GM21526 (cell line): ENCODE measurements around the gene NR2C2.

Experiments used
- ATAC-seq: cut with Tn5 transposase; IDR thresholded peaks from one replicate; pipeline ENCODE4 v1.9.1; 2021; ENCODE audit warnings: moderate library complexity; ENCODE audit not compliant: unreplicated experiment, low FRiP score

The NR2C2 gene

GRCh38 chr3:14921034-14921616 is 26.3 kb upstream of the NR2C2 start:
- peak; percentile 57 for ATAC-seq

- ATAC-seq: no peak
These were observed 25.3 kb upstream of the NR2C2 start for GRCh38 chr3:14921811-14922705.

DNA sequence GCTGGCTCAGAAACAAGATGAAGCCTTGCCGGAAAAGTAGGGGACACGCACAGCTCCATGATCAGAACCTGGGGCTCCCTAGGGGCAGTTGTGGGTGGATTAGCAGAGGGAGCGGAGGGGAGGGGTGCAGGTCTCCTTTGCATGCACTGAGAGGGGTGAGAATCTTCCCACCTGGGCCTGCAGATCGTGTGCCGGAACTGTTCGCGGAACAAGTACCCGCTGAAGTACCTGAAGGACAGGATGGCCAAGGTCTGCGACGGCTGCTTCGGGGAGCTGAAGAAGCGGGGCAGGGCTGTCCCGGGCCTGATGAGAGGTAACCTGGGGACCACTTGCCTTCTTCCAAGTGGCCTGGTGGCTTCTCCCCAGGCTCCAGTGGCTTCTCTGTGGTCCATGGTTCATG is 24.5 kb upstream of the NR2C2 start:
- no peak for ATAC-seq

DNA sequence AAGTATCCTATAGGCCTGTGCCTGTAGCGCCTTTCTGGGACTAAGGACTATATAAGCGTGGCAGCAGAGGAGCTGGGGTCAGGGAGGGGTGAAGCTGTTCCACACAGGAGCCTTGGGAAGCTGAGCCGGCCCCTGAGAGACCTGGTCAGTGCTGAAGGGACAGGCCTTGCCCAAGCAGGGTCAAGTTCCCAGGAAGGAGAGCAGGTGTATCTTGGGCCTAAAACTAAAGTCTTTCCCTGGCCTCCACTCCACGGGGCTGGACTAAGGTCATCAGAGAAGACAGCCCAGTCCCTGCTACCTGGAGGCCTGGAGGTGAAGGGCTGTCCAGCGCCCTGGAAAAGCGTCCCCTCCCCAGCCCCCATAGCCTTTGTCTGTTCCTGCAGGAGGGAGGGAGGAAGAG is 23.9 kb upstream of the NR2C2 start:
- no peak for ATAC-seq

GRCh38 chr3:14925729-14926591 is 21.4 kb upstream of the NR2C2 start:
- no peak for ATAC-seq

GRCh38 chr3:14926592-14926991 is 20.8 kb upstream of the NR2C2 start:
- no peak for ATAC-seq

GRCh38 chr3:14927308-14927707 is 20.1 kb upstream of the NR2C2 start:
- ATAC-seq: no peak

DNA sequence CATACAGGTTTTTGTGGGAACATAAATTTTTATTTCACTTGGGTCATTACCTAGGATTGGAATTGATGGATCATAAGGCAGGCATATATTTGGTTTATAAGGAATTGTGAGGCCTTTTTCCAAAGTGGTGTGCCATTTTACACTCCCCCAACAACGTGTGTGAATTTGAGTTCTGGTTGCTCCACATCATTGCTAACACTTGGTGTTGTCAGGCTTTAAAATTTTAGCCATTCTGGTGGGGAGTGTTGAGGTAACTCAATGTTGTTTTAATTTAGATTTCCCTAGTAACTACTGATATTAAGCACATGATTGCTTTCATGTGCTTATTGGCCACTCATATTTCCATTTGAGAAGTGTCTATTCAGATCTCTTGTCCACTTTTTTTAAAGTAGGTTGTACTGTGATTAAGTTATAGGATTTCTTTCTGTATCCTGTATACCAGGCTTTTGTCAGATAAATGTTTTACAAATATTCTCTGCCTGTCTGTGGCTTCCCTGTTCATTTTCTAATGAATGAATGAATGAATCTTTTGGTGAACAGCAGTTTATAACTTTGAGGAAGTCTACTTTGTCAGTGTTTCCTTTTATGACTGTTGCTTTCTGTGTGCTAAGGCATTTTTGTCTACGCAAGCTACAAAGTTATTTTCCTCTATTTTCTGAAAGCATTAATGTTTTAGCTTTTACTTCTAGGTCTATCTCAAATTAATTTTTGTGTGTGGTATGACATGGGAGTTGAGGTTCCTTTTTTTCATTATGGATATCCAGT is 17.9 kb upstream of the NR2C2 start:
- ATAC-seq: no peak

GRCh38 chr3:14933820-14934425 is 13.5 kb upstream of the NR2C2 start:
- no peak for ATAC-seq

DNA sequence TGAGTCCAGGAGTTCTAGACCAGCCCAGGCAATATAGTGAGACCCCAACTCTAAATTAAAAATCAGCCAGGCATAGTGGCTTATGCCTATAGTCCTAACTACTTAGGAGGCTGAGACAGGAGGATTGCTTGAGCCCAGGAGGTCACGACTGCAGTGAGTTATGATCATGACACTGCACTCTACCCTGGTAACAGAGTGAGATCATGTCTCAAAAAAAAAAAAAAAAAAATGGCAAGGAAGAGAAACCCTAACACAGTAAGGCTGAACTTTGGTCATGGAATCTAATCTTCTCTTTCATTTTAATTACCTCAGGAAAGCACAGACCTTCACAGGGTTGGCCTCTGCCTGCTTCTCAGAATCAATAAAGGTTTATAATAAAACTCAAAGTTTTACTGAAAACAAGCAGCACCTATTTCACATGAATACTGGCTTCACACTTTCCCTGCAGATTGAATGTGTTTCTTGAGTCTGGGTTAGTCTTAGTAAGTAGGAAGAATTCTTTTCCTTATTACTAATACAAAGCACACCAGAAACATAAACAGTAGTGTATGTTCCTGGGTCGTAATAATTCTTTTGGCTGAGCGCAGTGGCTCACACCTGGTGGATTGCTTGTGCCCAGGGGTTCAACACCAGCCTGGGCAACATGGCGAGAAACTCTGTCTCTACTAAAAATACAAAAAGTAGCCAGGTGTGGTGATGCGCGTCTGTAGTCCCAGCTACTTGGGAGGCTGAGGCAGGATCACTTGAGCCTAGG is 11.6 kb upstream of the NR2C2 start:
- no peak for ATAC-seq

DNA sequence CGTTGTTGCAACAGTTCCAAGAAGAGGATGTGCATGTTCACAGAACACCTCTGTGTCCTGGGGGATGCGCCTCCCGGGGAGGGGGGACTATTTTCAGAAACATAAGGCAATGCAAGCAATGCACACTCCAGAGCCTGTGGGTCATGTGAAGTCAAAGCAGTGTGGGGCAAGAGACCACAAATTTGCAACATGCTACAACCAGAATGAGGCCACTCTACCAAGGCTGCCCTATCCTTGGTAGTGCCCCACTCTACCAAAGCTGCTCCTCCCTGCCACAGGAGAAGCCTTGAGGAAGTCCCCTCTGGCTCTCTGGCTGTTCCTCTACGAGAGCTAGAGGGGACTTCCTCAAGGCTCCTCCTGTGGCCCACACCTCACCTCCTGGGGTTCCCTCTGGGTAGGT is 8.4 kb upstream of the NR2C2 start:
- no peak for ATAC-seq

- ATAC-seq: no peak
These were observed 5.5 kb upstream of the NR2C2 start for GRCh38 chr3:14941871-14942270.

GRCh38 chr3:14943042-14943441 is 4.3 kb upstream of the NR2C2 start:
- no peak for ATAC-seq

DNA sequence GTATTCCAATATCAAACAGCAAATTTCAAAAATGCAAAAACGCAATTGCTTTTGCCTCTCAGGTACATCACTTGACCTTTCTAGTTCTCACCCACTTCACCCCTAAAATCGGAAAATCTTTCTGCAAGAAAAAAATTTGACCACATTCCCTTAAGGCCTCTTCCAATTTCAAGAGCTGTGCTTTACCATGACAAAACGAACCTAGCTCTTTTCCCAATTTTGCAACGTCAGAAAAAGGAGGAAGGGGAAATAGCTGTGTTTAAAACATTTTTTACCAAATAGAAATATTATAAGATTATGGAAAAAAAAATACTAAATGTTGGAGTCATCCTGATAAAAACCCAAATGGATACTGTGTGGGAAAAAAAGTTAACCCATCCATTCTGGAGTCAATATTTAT is 1.1 kb upstream of the NR2C2 start:
- ATAC-seq: no peak

- ATAC-seq: no peak
These were observed 664 bp upstream of the NR2C2 start for GRCh38 chr3:14946739-14947099.

GRCh38 chr3:14947886-14948608 is 664 bp downstream of the NR2C2 start:
- peak; percentile 81 for ATAC-seq

- ATAC-seq: no peak
These were observed 1.2 kb downstream of the NR2C2 start for GRCh38 chr3:14948609-14949038.

DNA sequence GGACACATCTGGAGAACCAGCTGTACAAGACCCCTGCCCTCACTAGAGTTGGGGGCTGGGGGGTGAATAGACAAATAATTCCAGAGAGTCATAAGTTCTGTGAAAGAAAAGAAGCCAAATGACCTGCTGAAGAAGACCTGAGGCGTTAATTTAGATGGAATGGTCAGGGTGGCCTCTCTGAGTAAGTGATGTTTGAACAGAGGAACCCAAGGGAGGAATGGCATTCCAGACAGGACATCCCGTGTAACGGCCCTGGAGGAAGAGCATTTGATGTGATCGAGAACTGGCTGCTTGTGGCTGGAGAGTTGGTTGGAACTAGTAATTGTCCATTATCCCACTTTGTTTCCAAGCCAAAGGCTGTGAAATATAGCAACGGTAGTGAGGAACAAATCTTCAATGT is 1.7 kb downstream of the NR2C2 start:
- ATAC-seq: no peak

GRCh38 chr3:14950274-14950673 is 2.9 kb downstream of the NR2C2 start:
- no peak for ATAC-seq
